H9 (cell line): ENCODE measurements around the gene STAT2. TPM values are rescaled to one million over a fixed set of nuclear protein-coding genes. Genes with fewer than 3 reads are reported as not detected.

ENCODE experiments used
- DNase-seq: peaks from one replicate; pipeline ENCODE4 v3.0.0-alpha.2; 2017
- H2AFZ ChIP-seq: one replicate; pipeline ENCODE4 v1.6.1; 2013; ENCODE audit warnings: mild to moderate bottlenecking, low read length, control low read depth, moderate library complexity
- H2AK5ac ChIP-seq: 2 replicates; pipeline ENCODE4 v1.6.1; 2013; ENCODE audit warnings: low read length, control low read depth, mixed read lengths; ENCODE audit not compliant: insufficient read length
- H2BK120ac ChIP-seq: one replicate; pipeline ENCODE4 v1.6.1; 2013; ENCODE audit warnings: low read depth, mild to moderate bottlenecking, low read length, control low read depth, inconsistent platforms; ENCODE audit not compliant: poor library complexity, severe bottlenecking
- H2BK12ac ChIP-seq: 2 replicates; pipeline ENCODE4 v1.6.1; 2013; ENCODE audit warnings: low read length, control low read depth, mixed read lengths, low read depth; ENCODE audit not compliant: insufficient read length
- H2BK15ac ChIP-seq: 2 replicates; pipeline ENCODE4 v1.6.1; 2013; ENCODE audit warnings: low read depth, low read length, control low read depth
- H2BK20ac ChIP-seq: one replicate; pipeline ENCODE4 v1.6.1; 2013; ENCODE audit warnings: low read depth, mild to moderate bottlenecking, low read length, control low read depth, inconsistent platforms; ENCODE audit not compliant: poor library complexity, severe bottlenecking
- H2BK5ac ChIP-seq: 2 replicates; pipeline ENCODE4 v1.6.1; 2013; ENCODE audit warnings: low read length, control low read depth, mixed read lengths; ENCODE audit not compliant: insufficient read length
- H3K14ac ChIP-seq: 2 replicates; pipeline ENCODE4 v1.6.1; 2013; ENCODE audit warnings: low read length, control low read depth; ENCODE audit not compliant: insufficient read depth
- H3K18ac ChIP-seq: 2 replicates; pipeline ENCODE4 v1.6.1; 2013; ENCODE audit warnings: low read depth, mild to moderate bottlenecking, mixed read lengths, low read length, control low read depth; ENCODE audit not compliant: insufficient read length
- H3K23ac ChIP-seq: 2 replicates; pipeline ENCODE4 v1.6.1; 2013; ENCODE audit warnings: low read length, control low read depth, mixed read lengths, low read depth; ENCODE audit not compliant: insufficient read length
- H3K23me2 ChIP-seq: 2 replicates; pipeline ENCODE4 v1.6.1; 2013; ENCODE audit warnings: low read depth, mild to moderate bottlenecking, mixed read lengths, low read length, control low read depth; ENCODE audit not compliant: insufficient read length, poor library complexity, severe bottlenecking
- H3K27ac ChIP-seq: 2 replicates; pipeline ENCODE4 v1.5.1; 2013; ENCODE audit warnings: low read length, control low read depth, mixed read lengths, low read depth; ENCODE audit not compliant: insufficient read length
- H3K27me3 ChIP-seq: 2 replicates; pipeline ENCODE4 v1.6.1; 2013; ENCODE audit warnings: low read length, control low read depth, inconsistent platforms; ENCODE audit not compliant: insufficient read depth
- H3K4ac ChIP-seq: 2 replicates; pipeline ENCODE4 v1.6.1; 2013; ENCODE audit warnings: low read depth, mild to moderate bottlenecking, control low read depth, inconsistent platforms, low read length, moderate library complexity
- H3K4me1 ChIP-seq: 2 replicates; pipeline ENCODE4 v1.6.1; 2013; ENCODE audit warnings: low read length, control low read depth, inconsistent platforms; ENCODE audit not compliant: insufficient read depth
- H3K4me2 ChIP-seq: 2 replicates; pipeline ENCODE4 v1.6.1; 2013; ENCODE audit warnings: low read length, control low read depth, mixed read lengths; ENCODE audit not compliant: insufficient read length, insufficient read depth
- H3K56ac ChIP-seq: 2 replicates; pipeline ENCODE4 v1.6.1; 2013; ENCODE audit warnings: low read depth, mild to moderate bottlenecking, mixed read lengths, low read length, control low read depth; ENCODE audit not compliant: insufficient read length
- H3K79me1 ChIP-seq: 2 replicates; pipeline ENCODE4 v1.6.1; 2013; ENCODE audit warnings: low read depth, mild to moderate bottlenecking, moderate library complexity, low read length, control low read depth, inconsistent platforms; ENCODE audit not compliant: insufficient read depth, poor library complexity, severe bottlenecking
- H3K79me2 ChIP-seq: 2 replicates; pipeline ENCODE4 v1.6.1; 2013; ENCODE audit warnings: low read length, control low read depth, inconsistent platforms; ENCODE audit not compliant: insufficient read depth
- H3K9ac ChIP-seq: 2 replicates; pipeline ENCODE4 v1.6.1; 2013; ENCODE audit warnings: low read length, control low read depth, mixed read lengths; ENCODE audit not compliant: insufficient read length; ENCODE audit errors: extremely low read depth
- H3K9me3 ChIP-seq: one replicate; pipeline ENCODE4 v1.6.1; 2013; ENCODE audit warnings: low read depth, low read length, inconsistent platforms; ENCODE audit not compliant: control insufficient read depth
- H3T11ph ChIP-seq: one replicate; pipeline ENCODE4 v1.6.1; 2013; ENCODE audit warnings: mild to moderate bottlenecking, low read length, control low read depth, inconsistent platforms
- H4K20me1 ChIP-seq: one replicate; pipeline ENCODE4 v1.6.1; 2013; ENCODE audit not compliant: control insufficient read depth, insufficient read length, insufficient read depth
- H4K5ac ChIP-seq: 2 replicates; pipeline ENCODE4 v1.6.1; 2013; ENCODE audit warnings: low read depth, mild to moderate bottlenecking, mixed read lengths, low read length, control low read depth; ENCODE audit not compliant: insufficient read length
- H4K8ac ChIP-seq: replicated peaks from 2 replicates; pipeline ENCODE4 v1.6.1; 2013; ENCODE audit warnings: low read length, control low read depth, mixed read lengths, low read depth; ENCODE audit not compliant: insufficient read length
- H4K91ac ChIP-seq: 2 replicates; pipeline ENCODE4 v1.6.1; 2013; ENCODE audit warnings: low read depth, mild to moderate bottlenecking, moderate library complexity, mixed read lengths, low read length, control low read depth; ENCODE audit not compliant: insufficient read length
- H3K27ac Mint-ChIP-seq, 3 experiments: 2 replicates in 2 of 3; 3 replicates in 1 of 3; pipeline ENCODE4 v1.8.0; 2020 to 2021; ENCODE audit warnings: mixed read lengths in 3 of 3, mild to moderate bottlenecking in 1 of 3, moderate library complexity in 1 of 3
- H3K27me3 Mint-ChIP-seq: 2 replicates; pipeline ENCODE4 v1.8.0; 2021; ENCODE audit warnings: low read depth, mild to moderate bottlenecking, moderate library complexity, mixed read lengths
- H3K36me3 Mint-ChIP-seq, 3 experiments: 2 replicates in 2 of 3; 3 replicates in 1 of 3; pipeline ENCODE4 v1.8.0; 2020 to 2021; ENCODE audit warnings: low read depth in 3 of 3, mixed read lengths in 3 of 3; ENCODE audit not compliant: insufficient read depth in 1 of 3
- H3K4me1 Mint-ChIP-seq, 2 experiments: 2 replicates each; pipeline ENCODE4 v1.8.0; 2020; ENCODE audit warnings: mixed read lengths in 2 of 2
- H3K4me3 Mint-ChIP-seq, 2 experiments: 2 replicates in 1 of 2; 3 replicates in 1 of 2; pipeline ENCODE4 v1.8.0; 2020 to 2021; ENCODE audit warnings: mild to moderate bottlenecking in 2 of 2, mixed read lengths in 2 of 2, moderate library complexity in 1 of 2
- H3K9me3 Mint-ChIP-seq, 2 experiments: 2 replicates in 1 of 2; 3 replicates in 1 of 2; pipeline ENCODE4 v1.8.0; 2020; ENCODE audit warnings: mild to moderate bottlenecking in 2 of 2, mixed read lengths in 2 of 2, moderate library complexity in 1 of 2
- WGBS: extraction: QIAGEN DNeasy Blood & Tissue Kit; methylation state at CpG from one replicate; pipeline ENCODE4 v1.1.7; 2013; ENCODE audit warnings: missing lambda C conversion rate, low lambda C conversion rate, mixed read lengths; ENCODE audit not compliant: insufficient read length; ENCODE audit errors: extremely low coverage; 5-methylcytosine and 5-hydroxymethylcytosine counted together
- total RNA-seq: library from RNA; stranded (reverse); gene quantifications from 2 replicates; pipeline ENCODE4 v1.2.1, GENCODE V29; 2021
- TF ChIP-seq, protein P1 (sequence below): fragments of 200-600 bp; sonication (generic); conservative IDR thresholded peaks from 3 replicates; pipeline ENCODE4 v1.8.0; 2021; ENCODE audit warnings: antibody characterized with exemption, mild to moderate bottlenecking

STAT2 gene
- total RNA-seq, 1 experiment from 2014 or later = 47.8 TPM

DNA sequence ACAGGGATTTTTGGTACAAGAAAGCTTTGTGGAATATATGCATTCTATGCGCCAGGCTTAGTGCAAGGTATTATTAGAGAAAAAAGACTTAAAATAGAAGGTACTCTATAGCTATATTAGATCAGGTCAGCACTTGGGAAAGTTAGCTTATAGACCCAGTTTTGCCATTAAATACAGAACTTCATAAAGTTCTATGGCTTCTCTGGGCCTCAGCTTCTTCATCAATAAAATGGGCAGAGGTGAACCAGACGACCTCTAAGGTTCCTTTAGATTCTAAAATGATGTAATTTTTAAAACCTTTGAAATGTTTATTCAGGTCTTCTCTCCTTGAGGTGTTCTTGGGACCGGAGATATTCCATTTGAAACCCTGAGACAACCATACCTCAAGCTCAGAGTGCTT is 51.2 kb downstream of the STAT2 start:
- WGBS = no CpG with 5 or more reads among the region's 3 CpGs
- H3K23me2 ChIP-seq = no peaks in the 10 kb centered on the region
- H2BK15ac ChIP-seq = no peak overlapping the region
- no peaks in the 10 kb centered on the region for H3K27me3 Mint-ChIP-seq
- no peak overlapping the region for H3K27ac Mint-ChIP-seq
- H4K20me1 ChIP-seq = no peaks in the 10 kb centered on the region
- H2AK5ac ChIP-seq = no peak overlapping the region
- H3K14ac ChIP-seq = no peak overlapping the region
- DNase-seq = no peak
- H3K79me1 ChIP-seq = no peaks in the 10 kb centered on the region
- no peaks in the 10 kb centered on the region for H3K4me1 ChIP-seq
- no peak overlapping the region for H2BK12ac ChIP-seq
- H3K27me3 ChIP-seq = no peaks in the 10 kb centered on the region
- no peak overlapping the region for H2AFZ ChIP-seq
- no peaks in the 10 kb centered on the region for H3K4me1 Mint-ChIP-seq
- H3K36me3 Mint-ChIP-seq = peaks cover 22 to 81% (median 47%) of the 10 kb centered on the region in 3 experiments; a peak in 6 of 7 replicates
- H3K4me3 Mint-ChIP-seq = no peak overlapping the region
- no peak overlapping the region for H3K23ac ChIP-seq
- H3K9me3 Mint-ChIP-seq = no peaks in the 10 kb centered on the region
- H4K91ac ChIP-seq = no peak overlapping the region
- H2BK20ac ChIP-seq = no peak overlapping the region
- no peak overlapping the region for H3K4me2 ChIP-seq
- H3K9ac ChIP-seq = no peak overlapping the region
- no peak overlapping the region for H2BK120ac ChIP-seq
- H3K79me2 ChIP-seq = no peaks in the 10 kb centered on the region
- TF ChIP-seq, protein P1, sequence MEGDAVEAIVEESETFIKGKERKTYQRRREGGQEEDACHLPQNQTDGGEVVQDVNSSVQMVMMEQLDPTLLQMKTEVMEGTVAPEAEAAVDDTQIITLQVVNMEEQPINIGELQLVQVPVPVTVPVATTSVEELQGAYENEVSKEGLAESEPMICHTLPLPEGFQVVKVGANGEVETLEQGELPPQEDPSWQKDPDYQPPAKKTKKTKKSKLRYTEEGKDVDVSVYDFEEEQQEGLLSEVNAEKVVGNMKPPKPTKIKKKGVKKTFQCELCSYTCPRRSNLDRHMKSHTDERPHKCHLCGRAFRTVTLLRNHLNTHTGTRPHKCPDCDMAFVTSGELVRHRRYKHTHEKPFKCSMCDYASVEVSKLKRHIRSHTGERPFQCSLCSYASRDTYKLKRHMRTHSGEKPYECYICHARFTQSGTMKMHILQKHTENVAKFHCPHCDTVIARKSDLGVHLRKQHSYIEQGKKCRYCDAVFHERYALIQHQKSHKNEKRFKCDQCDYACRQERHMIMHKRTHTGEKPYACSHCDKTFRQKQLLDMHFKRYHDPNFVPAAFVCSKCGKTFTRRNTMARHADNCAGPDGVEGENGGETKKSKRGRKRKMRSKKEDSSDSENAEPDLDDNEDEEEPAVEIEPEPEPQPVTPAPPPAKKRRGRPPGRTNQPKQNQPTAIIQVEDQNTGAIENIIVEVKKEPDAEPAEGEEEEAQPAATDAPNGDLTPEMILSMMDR = no peak
- no peak overlapping the region for H3T11ph ChIP-seq
- H3K27ac ChIP-seq = no peak overlapping the region
- H3K4ac ChIP-seq = no peak overlapping the region
- H3K56ac ChIP-seq = no peak overlapping the region
- H2BK5ac ChIP-seq = no peak overlapping the region
- H3K9me3 ChIP-seq = no peaks in the 10 kb centered on the region
- no peak overlapping the region for H4K5ac ChIP-seq
- H3K18ac ChIP-seq = no peak overlapping the region
- H4K8ac ChIP-seq = no peak overlapping the region
